HFF-Myc (cell line): ENCODE measurements around the gene ELL2.

Experiments used
- DNase-seq: peaks from one replicate; pipeline ENCODE4 v3.0.0-alpha.2; 2011; ENCODE audit warnings: low read depth; ENCODE audit errors: extremely low read depth
- H3K4me3 ChIP-seq: replicated peaks from 2 replicates; pipeline ENCODE4 v1.5.1; 2011; ENCODE audit warnings: low read depth, mild to moderate bottlenecking, control low read depth, low read length
- CTCF ChIP-seq: IDR thresholded peaks from 2 replicates; pipeline ENCODE4 v1.5.1; 2012; ENCODE audit warnings: mild to moderate bottlenecking, low read depth, low read length, control low read depth; ENCODE audit errors: missing control alignments

Gene ELL2

GRCh38 chr5:95949810-95950209 lies 11.8 kb downstream of the ELL2 start:
- no peak for DNase-seq
- no peak overlapping the region for H3K4me3 ChIP-seq
- no peak for TF ChIP-seq CTCF

DNA sequence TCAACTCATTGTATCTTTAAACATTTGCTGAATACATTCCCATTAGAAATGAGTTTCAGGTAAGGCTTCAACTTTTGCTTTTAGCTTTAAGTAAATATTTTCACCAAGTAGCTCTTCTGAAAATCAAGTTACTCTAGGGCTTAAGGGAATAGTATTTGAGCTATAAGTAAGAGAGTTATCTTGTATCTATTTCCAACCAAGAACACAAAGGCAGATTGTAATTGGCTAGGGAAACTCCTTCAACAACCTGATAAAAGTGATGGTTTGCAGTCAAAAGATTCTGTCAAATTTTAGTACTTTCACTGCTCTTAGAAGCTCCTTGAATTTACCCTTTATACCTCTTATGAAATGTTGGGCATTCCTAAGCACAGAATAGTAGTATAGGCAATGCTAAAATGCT lies 13.0 kb downstream of the ELL2 start:
- no peak overlapping the region for H3K4me3 ChIP-seq
- no peak for DNase-seq
- TF ChIP-seq CTCF = no peak

DNA sequence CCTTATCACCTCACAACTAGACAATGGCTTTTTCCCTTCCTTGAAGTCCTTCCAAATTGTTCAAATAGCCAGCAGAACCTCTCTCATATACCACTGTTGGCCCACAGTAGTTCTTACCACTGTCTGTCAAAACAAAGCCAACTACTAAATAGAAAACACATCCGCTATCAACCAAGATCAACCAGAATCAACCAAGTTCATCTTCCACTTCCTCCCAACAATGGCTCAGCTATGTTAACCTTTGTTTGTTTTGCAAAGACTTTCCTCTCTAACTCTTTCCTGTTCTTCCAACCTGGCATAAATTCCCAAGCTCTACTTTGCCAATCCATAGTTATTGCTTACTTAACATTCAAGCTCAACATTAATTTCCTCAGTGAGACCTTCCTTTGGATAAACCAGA lies 15.2 kb downstream of the ELL2 start:
- no peak for DNase-seq
- H3K4me3 ChIP-seq = no peak overlapping the region
- TF ChIP-seq CTCF = no peak

DNA sequence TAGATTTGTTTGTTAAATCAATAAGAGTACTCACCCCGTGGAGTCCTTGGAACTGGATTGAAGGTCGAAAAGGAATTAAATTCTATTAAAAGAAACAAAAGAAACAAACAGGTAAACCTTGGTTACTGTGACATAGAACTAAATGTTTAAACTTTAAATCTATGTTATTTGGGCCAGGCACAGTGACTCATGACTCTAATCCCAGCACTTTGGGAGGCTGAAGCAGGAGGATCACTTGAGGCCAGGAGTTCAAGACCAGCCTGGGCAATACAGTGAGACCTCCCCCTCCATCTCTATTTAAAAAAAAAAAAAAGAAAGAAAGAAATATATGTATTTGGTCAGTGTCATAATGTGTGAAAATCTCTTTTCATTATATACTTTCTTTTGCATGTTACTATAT lies 18.7 kb downstream of the ELL2 start:
- no peak overlapping the region for H3K4me3 ChIP-seq
- no peak for DNase-seq
- TF ChIP-seq CTCF = no peak

DNA sequence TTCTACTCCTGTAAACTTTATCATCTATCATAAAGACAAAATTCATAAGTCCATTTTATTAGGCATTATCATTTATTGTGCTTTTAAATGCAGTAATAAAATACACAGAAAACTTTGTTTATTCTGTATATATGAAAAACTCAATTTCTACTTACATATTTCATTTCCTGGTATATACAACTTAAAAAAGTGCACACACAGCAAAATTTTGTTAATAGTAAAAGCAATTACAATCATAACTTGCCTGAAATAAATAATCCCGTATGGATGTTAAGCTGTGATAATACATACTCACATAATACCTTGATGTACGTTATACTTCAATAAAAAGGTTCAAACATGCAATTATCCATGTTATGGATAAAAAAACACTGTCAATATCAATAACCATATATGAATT lies 19.2 kb downstream of the ELL2 start:
- TF ChIP-seq CTCF = no peak
- DNase-seq = no peak
- H3K4me3 ChIP-seq = no peak overlapping the region

DNA sequence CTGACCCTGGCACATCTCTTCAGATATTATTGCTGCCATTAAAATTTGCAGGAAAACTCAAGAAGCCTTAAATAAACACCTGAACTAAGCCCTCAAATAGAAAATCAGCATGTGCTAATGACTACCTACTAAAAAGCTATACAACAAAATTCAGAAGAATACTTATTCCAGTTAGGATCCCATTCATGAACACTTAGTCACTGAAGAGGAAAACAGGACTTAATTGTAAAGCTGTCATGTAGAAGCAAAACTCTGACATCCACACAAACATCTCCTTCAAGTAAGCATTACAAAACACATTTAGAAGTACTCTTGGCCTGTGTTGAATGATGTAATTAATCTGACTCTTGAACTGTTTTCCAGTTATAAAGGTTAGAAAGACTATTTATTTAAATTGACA lies 19.9 kb downstream of the ELL2 start:
- DNase-seq = no peak
- TF ChIP-seq CTCF = no peak
- H3K4me3 ChIP-seq = no peak overlapping the region
